Mucosa of rectum (tissue), 2 donors: ENCODE measurements around the gene NTS.

Experiments
- H3K27ac ChIP-seq, 2 donors: one replicate each; pipeline ENCODE4 v1.7.0; 2013; ENCODE audit warnings: inconsistent platforms in 2 of 2, low read depth in 2 of 2, low read length in 2 of 2
- H3K27me3 ChIP-seq, 2 donors: one replicate each; pipeline ENCODE4 v1.7.0; 2013; ENCODE audit warnings: low read length in 2 of 2; ENCODE audit not compliant: control insufficient read depth in 2 of 2, insufficient read depth in 2 of 2
- H3K36me3 ChIP-seq, 2 donors: one replicate each; pipeline ENCODE4 v1.7.0; 2013; ENCODE audit warnings: low read length in 2 of 2; ENCODE audit not compliant: control insufficient read depth in 2 of 2, insufficient read depth in 2 of 2
- H3K4me1 ChIP-seq, 2 donors: one replicate each; pipeline ENCODE4 v1.7.0; 2013; ENCODE audit warnings: low read length in 2 of 2, mild to moderate bottlenecking in 1 of 2; ENCODE audit not compliant: control insufficient read depth in 2 of 2, insufficient read depth in 2 of 2
- H3K4me3 ChIP-seq, 2 donors: one replicate each; pipeline ENCODE4 v1.7.0; 2013; ENCODE audit warnings: low read length in 2 of 2
- H3K9ac ChIP-seq, 2 donors: one replicate each; pipeline ENCODE4 v1.7.0; 2013; ENCODE audit warnings: low read length in 2 of 2, low read depth in 1 of 2, mild to moderate bottlenecking in 1 of 2
- H3K9me3 ChIP-seq, 2 donors: one replicate each; pipeline ENCODE4 v1.7.0; 2013; ENCODE audit warnings: low read length in 2 of 2; ENCODE audit not compliant: control insufficient read depth in 2 of 2
- donor health status: healthy.
- donor health status: Normal muscosa, but diverticular disease.

NTS gene

DNA sequence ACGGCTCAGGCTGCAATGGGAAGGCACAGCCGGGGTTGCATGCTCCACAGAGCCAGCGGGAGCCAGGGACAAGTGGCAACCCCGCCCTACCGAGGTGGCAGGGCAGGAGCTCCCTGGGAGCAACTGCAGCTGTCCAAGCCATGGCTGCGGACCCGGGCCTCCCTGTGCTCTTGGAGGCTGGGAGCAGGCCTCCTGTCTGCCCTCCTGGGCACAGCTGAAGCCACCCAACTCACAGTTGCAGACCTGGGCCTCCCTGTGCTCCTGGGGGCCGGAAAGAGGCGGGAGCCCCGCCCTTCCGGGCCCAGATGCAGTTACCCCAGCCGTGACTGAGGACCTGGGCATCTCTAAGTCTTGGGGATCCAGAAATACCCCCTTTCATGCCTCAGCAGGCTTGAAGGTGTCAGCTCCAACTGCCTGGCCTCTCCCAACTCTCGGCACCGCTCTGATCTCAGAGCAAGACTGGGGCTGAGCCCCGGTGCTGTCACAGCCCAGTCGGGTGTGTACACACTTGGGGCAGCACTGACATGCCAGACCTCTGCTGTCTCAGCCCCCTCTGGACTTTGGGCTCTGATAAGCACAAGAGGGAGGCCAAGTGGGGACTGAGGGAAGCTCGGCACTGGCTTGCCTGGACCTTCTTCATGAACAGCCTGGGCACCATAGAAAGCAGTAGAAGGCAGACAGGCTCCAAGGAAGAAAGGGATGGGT is 30.3 kb upstream of the NTS start:
- no peaks in the 10 kb centered on the region for H3K36me3 ChIP-seq
- H3K9me3 ChIP-seq, result no peaks in the 10 kb centered on the region
- no peak overlapping the region for H3K9ac ChIP-seq
- no peaks in the 10 kb centered on the region for H3K4me1 ChIP-seq
- H3K27ac ChIP-seq, result no peak overlapping the region
- no peak overlapping the region for H3K4me3 ChIP-seq
- no peaks in the 10 kb centered on the region for H3K27me3 ChIP-seq

DNA sequence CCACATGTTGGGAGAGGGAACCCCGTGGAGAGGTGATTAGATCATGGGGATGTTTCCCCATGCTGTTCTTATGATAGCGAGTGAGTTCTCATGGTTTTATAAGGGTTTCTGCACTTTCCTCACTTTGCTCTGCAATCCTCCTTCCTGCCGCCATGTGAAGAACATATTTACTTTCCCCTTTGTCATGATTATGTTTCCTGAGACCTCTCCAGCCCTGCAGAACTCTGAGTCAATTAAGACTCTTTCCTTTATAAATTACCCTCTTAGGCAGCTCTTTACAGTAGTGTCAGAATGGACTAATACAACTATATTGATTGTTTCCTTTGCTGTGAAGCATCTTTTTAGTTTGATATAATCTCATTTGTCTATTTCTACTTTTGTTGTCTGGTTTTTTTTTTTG is 24.8 kb upstream of the NTS start:
- Histone ChIP-seq H3K27me3 (no peaks in the 10 kb centered on the region), H3K36me3 (no peaks in the 10 kb centered on the region), H3K4me1 (no peaks in the 10 kb centered on the region), H3K9ac (no peak overlapping the region), H3K4me3 (no peak overlapping the region), H3K9me3 (no peaks in the 10 kb centered on the region), H3K27ac (no peak overlapping the region)

DNA sequence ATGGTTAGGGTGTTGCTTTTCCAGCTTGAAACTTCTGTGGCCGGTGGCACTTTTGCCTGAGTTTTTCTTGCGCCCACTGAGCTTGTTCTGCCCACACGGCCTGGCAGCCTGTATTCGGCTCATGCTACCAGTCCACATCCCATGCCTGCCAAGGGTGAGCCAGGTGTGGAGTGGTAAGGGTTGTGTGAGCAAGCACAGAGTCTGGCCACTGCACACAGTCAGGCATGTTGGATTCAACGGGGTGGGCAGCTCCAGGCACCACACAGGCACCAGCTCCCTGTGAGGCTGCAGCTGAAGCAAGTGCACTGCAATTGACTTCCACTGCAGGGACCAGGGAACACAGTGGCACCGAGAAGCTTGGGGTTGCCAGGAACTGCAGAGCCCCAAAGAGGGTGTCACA is 18.8 kb upstream of the NTS start:
- Histone ChIP-seq H3K4me3 (no peak overlapping the region), H3K9ac (no peak overlapping the region), H3K9me3 (no peaks in the 10 kb centered on the region), H3K27ac (no peak overlapping the region), H3K27me3 (no peaks in the 10 kb centered on the region), H3K36me3 (no peaks in the 10 kb centered on the region), H3K4me1 (no peaks in the 10 kb centered on the region)

DNA sequence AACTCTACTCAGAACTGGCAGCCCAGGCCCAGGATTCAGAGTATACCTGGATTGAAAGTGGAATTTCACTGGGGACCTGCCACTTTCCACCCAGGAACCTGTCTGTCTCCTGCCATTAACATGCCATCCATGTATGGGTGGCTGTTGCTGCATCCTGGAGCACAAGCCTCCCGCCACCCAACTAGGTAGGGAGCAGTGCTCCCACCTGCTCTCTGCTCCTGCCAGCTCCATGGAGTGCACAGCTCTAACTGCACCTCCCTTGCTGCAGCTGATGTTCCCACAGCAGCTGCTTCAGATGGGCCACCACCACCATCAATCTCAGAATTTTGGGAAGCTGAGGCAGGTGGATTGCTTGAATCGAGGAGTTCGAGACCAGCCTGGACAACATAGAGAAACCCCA is 17.1 kb upstream of the NTS start:
- Histone ChIP-seq H3K4me1 (no peaks in the 10 kb centered on the region), H3K9ac (no peak overlapping the region), H3K27ac (no peak overlapping the region), H3K9me3 (no peaks in the 10 kb centered on the region), H3K27me3 (no peaks in the 10 kb centered on the region), H3K36me3 (no peaks in the 10 kb centered on the region), H3K4me3 (no peak overlapping the region)

DNA sequence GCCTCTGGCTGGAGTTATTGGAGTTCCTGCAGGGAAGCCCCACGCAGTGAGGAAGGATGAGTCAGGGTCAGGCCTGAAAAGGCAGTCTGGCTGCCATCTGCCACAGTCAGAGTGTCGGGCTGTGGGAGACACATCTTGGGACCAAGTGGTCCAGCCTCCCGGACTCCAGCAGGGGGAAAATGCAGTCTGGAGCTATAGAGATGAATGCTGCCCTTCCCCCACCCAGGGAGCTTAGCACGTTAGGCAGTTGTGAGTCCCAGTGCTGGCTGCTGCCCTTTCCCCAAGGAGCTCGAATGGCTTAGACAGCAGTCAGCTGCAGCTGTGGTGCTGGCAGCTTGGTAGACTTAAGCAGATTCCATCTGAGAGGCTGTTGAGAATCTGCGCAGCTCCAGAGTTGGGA is 8.2 kb upstream of the NTS start:
- Histone ChIP-seq H3K9ac (no peak overlapping the region), H3K9me3 (no peaks in the 10 kb centered on the region), H3K4me3 (no peak overlapping the region), H3K4me1 (no peaks in the 10 kb centered on the region), H3K27me3 (no peaks in the 10 kb centered on the region), H3K27ac (no peak overlapping the region), H3K36me3 (no peaks in the 10 kb centered on the region)

DNA sequence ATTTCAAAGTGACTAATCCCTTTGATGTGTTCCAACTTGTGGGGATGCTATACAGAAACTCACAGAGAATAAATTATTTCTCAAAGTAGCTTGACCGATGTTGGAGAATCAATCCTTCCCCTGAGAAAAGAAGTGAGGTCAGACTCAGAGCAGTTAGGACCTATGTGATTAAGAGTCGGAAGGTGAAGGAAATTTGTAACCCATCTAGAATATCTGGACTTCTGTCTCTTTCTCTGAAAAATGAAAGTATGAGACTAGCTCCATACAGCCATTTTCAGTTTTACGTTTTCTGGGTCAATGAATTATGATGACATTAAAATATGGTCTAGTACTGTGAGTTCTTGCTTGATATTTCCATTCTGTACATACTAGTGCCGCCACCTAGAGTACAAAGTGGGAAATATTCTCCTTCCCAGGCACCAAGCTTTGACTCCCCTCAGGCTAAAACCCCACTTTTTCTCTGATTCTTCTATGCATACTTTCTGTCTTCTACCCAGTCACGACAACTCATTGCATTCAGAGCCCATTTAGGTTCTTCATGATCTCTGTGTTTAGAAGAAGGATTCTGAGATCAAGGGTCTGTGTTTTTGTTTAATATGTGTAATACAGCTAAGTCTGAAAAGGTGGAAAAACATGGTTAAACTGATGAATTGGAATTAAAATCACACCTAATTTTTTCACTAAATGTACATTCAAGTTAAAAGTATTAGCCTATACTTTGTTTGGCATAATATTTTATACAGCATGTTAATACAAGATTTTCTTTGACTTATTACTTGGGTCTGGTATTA is 6.9 kb upstream of the NTS start:
- H3K27me3 ChIP-seq, result no peaks in the 10 kb centered on the region
- no peak overlapping the region for H3K9ac ChIP-seq
- H3K9me3 ChIP-seq, result no peaks in the 10 kb centered on the region
- no peak overlapping the region for H3K27ac ChIP-seq
- H3K36me3 ChIP-seq, result no peaks in the 10 kb centered on the region
- H3K4me1 ChIP-seq, result no peaks in the 10 kb centered on the region
- H3K4me3 ChIP-seq, result no peak overlapping the region

DNA sequence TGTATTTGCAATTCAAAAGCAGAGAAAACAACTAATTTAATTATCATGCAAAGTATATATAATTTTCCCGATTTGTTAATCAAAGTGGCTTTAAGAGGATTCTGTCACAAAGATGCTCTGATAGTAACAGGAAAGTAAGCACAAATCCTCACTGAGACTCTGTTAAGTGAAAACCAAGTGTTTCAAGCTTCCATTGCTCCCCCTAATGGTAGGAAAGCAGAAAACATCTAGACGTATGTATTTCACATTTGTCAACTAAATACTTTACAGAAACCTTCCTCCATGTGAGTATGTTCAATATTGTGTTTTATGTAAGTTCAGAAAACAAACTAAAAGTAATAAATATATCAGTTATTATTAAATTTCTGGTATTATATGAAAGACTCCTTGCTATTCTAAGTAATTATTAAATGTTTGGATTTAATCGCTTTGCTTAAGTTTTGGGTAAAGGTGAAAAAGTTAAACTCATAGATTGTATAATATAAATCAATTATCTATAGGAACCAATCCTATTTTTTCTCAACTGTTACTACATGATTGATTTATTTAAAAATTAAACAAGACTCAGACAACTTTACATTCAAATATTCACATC is 1.5 kb upstream of the NTS start:
- Histone ChIP-seq H3K9ac (no peak overlapping the region), H3K4me1 (no peaks in the 10 kb centered on the region), H3K27me3 (no peaks in the 10 kb centered on the region), H3K9me3 (no peaks in the 10 kb centered on the region), H3K4me3 (no peak overlapping the region), H3K27ac (no peak overlapping the region), H3K36me3 (no peaks in the 10 kb centered on the region)

DNA sequence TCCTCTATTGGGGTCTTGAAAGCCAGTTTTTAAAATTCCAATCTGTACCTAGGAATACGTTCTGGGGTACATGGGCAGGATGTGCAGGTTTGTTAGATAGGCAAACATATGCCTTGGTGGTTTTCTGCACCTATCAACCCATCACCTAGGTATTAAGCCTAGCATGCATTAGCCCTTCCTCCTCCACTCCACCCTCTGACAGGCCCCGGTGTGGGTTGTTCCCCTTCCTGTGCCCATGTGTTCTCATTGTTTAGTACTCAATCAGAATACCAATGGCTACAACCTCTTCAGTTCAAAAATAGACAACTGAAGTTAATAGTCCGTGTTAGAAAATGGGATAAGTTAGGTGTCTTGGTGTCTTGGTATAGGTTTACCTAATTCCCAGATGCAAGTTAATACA is 3.4 kb downstream of the NTS start:
- Histone ChIP-seq H3K27ac (no peak overlapping the region), H3K27me3 (no peaks in the 10 kb centered on the region), H3K4me1 (no peaks in the 10 kb centered on the region), H3K36me3 (no peaks in the 10 kb centered on the region), H3K4me3 (no peak overlapping the region), H3K9me3 (no peaks in the 10 kb centered on the region), H3K9ac (no peak overlapping the region)

DNA sequence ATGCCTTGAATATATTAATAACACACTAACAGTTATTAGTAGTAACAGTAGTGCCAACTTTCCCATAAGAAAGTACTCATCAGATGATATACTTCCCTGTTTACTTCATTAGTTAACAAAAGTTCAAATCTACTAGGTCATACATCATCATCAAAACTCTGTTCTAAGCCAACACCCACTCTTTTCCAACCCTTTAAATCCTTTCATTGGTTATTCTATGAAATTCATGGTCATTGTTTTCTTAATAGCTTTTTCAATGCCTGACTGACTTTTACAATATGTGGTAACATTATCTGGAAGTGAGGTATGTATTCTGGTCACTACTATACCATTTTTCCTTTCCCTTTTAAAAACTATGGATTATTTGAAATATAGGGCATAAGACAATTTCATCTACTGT is 9.7 kb downstream of the NTS start:
- no peak overlapping the region for H3K9ac ChIP-seq
- no peaks in the 10 kb centered on the region for H3K4me1 ChIP-seq
- H3K9me3 ChIP-seq, result no peaks in the 10 kb centered on the region
- no peak overlapping the region for H3K4me3 ChIP-seq
- no peaks in the 10 kb centered on the region for H3K27me3 ChIP-seq
- H3K36me3 ChIP-seq, result no peaks in the 10 kb centered on the region
- H3K27ac ChIP-seq, result no peak overlapping the region

DNA sequence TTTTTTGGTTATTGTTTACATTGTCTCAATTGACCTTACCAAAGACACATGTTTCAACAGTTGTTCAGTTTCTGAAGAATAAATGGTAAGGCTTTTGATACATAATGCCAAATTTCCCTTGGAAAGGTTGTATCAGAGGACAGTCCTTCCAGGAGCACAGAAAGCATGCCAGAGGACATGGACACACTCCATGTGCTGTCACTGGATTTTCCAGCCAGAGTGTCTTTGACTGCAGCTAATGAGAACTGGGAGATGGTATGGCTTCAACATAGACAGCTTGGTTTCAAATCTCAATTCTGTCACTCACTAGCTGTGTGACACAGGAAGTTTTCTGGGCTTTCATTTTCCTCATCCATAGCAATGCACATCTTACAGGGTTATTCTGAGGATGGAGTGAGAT is 20.6 kb downstream of the NTS start:
- Histone ChIP-seq H3K4me3 (no peak overlapping the region), H3K4me1 (no peaks in the 10 kb centered on the region), H3K36me3 (no peaks in the 10 kb centered on the region), H3K27me3 (no peaks in the 10 kb centered on the region), H3K27ac (no peak overlapping the region), H3K9me3 (no peaks in the 10 kb centered on the region), H3K9ac (no peak overlapping the region)
